Fibroblast of peridontal ligament (primary cell): Measurements from ENCODE around the gene GAS7.
"Not testable (repeated sequence)": the region's sequence is repeated elsewhere in the genome, so short reads cannot be mapped to it uniquely, and the experiment has no call there.

Experiments
- DNase-seq: peaks from one replicate; pipeline ENCODE4 v3.0.0-alpha.2; 2010; ENCODE audit errors: extremely low read depth

GAS7 gene

DNA sequence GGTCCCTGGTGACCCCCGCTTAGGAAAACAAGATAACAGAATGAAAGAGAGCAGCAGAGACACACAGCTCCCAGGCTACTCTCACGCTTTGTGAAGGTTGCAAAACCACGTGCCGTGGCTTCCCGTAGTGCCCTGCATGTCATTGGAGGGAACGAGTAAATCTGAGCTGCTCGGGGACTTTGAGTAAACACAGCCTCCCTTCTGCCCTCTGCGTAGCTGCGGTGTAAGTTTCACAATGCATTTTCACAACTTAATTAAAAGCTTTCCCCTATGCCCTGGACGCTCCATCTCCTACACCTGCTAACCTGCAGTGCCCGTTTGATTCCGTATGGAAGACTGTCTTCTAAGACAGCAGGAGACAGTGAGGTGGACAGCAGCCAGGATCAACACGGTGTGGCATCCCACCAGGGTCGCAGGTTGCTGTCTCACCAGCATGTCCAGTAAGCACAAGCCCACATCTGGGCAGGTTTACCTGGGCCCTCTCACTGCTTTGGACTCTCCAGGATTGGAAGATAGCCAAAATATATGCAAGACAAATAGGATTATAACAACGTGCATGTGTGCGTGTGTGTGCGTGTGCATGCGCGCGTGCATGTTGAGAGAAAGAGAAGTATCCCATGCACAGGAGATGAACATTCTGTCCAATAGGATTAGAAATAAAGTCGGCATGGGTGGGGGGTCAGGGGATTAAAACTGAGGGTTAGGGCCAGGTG, 177.0 kb downstream of the GAS7 start:
- DNase-seq: no peak

DNA sequence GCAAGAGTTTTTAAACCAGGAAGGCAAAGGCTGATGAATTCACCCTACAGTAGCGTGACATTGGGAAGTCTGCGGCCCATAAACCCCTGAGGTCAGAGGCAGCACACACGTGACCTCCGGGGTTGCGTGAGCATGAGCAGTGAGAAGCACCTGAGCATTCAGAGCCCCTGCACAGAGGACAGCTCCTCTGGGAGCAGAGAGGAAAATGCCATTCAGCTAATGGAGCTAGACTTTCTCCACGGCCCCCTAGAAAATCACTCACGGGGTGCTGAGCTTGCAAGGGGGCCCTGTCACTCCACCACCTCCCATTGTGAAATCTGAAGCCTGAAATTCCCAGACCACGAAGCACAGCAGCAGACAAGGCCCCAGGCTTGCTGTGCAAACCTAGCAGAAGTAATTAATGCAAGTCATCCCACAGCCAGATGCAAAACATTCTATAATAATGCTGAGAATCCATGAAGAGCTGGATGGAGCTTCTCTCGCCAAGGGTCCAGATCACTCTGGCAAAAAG, 178.4 kb downstream of the GAS7 start:
- DNase-seq: no peak

DNA sequence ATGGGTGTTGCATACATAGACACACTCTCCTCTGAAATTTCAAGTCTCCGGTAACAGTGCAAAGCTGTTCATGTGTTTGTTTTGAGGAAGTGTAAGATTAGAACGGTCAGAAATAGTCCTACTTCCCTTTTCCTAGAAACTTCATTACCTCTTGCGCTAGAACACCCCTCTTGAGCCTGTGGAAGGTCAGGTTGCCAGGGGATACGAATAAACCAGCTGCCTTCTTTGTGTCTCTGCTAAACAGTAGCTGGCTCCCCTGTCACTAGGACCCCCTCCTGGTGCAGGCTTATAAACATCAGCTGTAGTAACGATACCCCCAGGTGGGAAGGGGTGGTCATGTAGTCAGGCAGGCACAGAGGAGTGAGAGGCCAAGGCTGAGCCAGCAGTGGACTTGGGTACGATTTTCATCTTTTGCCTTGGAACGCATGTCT, 179.9 kb downstream of the GAS7 start:
- DNase-seq: no peak

DNA sequence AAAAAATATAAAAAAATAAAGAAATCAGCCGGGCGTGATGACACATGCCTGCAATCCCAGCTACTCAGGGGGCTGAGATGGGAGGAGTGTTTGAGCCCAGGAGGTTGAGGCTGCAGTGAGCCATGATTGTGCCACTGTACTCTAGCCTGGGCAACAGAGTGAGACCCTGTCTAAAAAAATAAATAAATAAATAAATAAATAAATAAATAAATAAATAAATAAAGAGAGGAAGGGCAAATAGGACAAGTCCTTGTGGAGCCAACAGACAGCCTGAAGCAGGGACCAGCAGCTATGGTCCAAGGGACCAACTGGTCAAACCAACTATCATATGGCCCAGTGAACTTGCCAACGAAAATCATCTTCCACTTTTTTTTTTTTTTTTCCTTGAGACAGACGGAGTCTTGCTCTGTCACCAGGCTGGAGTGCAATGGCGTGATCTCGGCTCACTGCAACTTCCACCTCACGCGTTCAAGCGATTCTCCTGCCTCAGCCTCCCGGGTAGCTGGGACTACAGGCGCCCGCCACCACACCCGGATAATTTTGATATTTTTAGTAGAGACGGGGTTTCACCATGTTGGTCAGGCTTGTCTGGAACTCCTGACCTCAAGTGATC, 181.3 kb downstream of the GAS7 start:
- DNase-seq: not testable (repeated sequence)

DNA sequence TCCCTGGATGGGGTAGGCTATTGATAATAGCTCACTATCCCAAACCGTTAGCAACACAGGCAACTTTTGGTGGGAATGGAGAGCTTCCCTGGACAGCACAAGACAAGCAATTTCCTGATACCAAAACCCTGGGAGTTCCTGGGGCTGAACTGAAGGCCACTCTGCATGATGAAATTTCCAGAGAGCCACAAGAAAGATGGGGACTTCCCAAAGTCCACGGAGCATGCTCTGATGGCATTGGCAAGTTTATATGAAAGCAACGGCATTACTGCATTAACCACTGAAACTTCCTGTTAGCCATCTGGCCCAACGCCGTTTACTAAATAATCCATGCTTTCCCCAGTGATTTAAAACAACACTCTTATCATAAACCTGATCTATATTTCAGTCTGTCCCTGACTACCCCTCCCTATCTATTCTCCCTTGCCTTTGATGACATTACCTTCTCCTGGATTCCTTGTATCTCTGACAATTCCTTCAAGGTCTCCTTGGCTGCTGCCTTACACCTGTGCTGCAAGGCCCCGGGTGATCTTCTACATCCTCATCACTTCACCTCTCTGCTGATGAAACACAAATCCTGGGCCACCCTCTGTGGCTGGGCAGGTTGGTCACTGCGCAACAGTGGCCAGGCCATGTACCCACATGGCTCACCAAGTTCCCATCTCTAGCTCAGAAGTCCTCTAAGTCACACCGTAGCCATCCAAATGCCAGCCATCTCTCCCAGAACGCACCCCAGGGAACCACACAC, 184.9 kb downstream of the GAS7 start:
- no peak for DNase-seq

DNA sequence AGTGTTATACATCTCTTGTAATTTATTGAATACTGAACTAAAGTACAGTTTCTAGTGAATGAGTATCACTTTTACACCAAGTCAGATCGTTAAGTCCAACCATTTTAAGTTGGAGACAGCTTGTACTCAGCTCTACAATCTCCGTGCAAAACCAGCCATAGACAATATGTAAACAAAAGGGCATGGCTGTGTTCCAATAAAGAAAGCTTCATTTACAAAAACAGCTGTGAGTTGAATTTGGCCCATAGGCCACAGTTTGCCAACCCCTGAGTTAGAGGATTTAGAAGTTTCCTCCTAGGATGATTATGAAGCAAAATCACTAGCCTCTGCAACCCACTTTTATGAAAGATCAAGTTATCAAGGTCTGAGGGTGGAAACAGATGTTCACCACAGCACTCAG, 187.7 kb downstream of the GAS7 start:
- DNase-seq: no peak

DNA sequence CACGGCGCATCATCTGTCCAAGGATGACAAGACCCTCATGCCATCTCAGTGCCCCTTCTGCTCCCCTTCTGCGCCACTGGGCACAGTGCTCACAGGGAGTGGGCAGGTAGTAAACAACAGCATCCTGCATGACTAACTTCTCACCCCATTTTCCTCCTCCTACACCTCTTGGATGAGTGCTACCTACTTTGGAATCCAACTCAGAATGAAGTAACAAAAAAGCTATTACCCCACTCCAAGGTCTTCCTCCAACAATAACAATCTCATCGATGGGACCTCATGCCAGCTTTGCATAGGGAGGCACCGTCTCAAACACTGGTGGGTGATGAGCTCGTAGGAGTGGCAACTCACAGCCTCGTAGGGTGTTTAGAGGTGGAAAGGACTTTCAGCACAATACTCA, 194.7 kb downstream of the GAS7 start:
- DNase-seq: no peak

DNA sequence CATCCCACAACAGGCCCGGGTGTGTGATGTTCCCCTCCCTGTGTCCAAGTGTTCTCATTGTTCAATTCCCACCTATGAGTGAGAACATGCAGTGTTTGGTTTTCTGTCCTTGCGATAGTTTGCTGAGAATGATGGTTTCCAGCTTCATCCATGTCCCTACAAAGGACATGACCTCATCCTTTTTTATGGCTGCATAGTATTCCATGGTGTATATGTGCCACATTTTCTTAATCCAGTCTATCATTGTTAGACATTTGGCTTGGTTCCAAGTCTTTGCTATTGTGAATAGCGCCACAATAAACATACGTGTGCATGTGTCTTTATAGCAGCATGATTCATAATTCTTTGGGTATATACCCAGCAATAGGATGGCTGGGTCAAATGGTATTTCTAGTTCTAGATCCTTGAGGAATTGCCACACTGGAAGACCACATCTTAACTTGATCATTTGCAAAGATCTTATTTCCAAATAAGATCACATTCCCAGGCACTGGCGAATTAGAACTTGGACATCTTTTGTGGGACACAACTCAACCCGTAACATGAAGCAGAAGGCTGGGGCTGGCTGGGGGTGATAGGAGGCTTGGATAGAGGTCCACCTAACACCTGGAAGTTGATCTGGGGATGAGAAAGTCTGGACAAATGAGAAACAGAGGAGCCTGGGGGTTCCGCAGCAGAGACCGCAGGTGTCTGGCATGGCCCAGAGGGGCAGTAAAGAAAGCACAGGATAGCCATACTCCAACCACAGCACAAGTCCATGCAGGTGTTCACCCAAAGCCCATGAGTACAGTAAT, 195.6 kb downstream of the GAS7 start:
- not testable (repeated sequence) for DNase-seq

DNA sequence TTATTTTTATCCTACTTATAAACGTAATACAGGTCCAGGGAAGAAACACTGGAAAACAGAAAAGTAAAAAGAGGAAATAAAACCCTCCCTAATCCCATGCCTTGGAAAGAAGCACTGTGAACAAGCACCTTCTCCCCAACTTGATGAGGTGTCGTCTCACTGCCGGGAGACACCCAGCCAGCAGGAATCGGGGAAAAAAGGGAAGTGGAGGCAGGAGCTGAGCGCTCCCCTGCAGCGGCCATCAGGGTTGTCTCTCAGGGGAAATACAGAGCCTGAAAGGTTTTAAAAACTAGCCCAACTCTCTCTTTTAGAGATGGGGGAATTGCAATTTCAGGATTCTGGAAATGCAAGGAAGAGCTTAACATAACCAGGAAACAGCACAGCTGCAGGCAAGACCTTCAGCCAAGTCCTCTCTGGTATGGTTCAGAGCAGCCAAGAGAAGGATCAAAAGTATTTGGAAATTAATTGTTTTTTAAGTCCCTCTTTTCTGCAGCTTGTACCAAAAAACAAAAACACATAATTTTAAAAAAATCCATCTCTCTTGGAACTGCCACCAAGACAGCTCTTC, 197.0 kb downstream of the GAS7 start:
- no peak for DNase-seq

DNA sequence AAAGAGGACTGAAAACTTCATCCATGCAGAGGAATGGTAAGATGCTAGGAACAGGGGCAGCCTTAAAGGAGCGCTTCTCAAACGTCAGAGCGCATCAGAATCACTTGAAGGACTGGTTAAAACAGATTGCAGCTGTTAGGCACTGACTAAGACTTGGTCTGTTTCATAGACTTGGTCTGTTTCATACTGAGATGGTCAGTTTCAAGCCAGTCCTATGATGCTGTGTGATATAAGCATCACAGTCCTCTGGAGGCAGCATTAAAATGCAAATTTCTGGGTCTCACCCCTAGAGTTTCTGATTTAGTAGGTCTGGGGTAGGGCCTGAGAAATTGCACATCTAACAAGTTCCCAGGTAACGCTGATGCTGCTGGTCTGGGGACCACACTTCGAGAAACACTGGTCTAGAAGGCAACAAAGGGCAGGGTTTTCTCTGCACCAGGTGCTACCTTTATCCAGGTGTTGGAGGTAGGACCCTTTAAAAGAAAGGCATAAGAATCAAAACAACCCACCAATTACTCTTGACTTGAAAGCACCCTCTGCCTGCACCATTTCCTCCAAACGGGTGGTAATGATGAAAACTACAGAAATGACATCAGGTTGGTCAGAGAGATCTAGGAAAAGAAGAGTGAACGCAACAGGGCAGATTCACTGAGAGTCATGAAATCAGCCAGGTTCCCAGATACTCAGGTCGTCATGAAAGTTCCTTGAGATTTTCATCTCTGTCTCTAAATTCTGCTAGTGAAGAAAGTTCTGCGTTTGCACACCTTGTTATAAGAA, 198.3 kb downstream of the GAS7 start:
- no peak for DNase-seq

DNA sequence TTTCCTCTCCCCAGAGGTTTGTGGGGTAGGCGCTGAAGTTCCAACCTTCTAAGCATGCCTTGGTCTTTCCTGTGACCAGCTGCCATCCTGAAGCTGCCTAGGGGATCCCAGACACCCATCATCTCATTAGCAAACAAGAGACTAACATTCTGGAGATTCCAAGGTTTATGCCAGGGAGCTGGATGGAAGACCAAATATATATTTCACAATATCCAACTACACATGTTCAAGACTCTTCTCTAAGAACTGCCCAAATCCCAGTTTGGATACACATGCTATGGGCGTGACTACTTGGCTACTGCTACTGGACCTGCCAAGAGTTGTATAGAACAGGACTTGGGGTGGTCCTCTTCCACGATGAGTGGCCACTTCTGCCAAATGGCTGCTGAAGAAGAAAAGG, 200.3 kb downstream of the GAS7 start:
- DNase-seq: no peak

DNA sequence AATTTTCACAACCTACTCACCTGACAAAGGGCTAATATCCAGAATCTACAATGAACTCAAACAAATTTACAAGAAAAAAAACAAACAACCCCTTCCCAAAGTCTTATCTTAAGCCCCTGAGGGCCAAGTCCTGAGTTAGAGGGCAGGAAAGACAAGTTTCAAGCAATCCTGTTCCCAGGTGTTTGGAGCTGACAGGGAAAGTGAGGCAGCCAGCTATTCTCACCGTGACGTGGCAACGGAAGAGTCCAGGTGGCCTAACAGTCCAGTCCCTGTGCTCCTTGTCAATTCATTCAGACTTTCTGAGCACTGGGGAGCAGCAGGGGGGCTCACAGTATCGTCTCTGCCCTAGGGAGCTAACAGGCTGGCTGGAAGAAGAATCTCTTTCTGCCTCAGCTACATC, 203.6 kb downstream of the GAS7 start:
- DNase-seq: no peak

DNA sequence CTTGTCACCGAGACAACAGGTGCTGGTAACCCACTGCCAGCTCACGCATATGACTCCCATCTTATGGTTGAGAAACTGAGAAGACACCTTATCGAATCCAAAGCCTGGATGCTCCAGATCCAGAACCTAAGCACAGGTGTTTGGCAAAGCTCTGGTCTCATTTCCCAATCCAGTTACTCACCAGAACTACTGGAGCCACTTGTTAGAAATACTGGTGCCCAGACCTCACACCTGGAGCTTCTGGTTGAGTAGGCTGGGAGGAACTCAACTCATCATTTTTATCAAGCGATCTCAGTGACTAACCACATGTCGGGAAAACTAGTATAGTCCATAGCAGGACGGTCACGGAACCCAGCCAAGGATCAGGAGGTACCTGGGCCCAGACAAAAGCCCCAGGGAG, 206.6 kb downstream of the GAS7 start:
- DNase-seq: no peak

DNA sequence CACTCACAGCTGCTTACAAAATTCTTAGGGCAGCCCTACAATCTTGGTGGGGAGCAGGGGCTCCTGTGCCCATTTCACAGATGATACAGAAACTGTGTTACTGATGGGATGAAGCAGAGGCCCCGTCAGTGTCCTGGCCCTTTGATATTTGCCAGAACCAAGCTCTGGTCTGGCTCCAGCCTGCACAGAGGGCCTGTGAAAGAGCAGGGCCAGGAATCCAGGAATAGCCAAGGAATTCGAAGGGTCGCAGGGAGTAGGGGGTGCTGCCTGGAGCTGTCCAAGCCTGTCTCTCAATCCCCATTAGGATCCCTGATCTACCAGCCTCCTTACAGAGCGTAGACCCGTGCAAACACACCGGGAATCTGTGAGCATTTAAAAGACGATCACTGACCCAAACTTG, 207.1 kb downstream of the GAS7 start:
- DNase-seq: no peak

DNA sequence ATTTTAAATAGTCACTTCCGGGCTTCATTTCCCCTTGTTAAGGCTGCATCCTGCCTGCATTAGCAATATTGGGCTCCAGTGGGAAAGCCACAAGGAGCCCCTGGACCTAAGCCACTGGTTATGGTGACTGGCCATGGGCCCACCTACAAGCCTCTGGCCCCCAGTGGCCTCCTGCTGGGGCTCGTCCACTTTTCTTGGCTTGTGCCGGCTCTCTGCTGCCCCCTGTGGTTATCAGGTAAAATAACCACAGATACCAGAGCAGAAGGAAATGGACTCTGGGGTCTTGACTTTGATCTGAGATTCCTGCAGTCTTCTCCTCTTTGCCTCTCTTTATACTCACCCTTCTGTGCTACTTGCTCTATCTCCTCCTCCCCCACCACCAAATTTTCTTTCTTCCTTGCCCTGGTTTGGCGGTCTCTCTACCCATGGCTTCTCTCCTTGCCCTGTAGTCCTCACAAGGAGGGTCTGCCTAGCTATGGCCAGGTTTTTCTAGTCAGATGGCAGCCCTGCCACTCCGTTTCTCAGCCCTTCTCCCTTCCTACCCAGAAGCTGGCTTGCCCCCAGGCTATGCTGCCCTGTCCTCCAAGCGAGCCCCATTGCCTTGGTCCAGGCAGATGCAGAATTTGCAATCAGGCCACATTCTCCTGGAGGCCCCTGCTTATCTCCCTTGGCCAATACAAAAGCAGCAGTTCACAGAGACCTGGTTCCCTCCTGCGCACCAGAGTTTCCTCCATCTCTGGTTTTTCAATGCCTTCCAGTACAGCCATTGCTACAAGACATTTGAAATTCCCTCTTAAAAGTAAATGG, 210.4 kb downstream of the GAS7 start:
- DNase-seq: no peak

DNA sequence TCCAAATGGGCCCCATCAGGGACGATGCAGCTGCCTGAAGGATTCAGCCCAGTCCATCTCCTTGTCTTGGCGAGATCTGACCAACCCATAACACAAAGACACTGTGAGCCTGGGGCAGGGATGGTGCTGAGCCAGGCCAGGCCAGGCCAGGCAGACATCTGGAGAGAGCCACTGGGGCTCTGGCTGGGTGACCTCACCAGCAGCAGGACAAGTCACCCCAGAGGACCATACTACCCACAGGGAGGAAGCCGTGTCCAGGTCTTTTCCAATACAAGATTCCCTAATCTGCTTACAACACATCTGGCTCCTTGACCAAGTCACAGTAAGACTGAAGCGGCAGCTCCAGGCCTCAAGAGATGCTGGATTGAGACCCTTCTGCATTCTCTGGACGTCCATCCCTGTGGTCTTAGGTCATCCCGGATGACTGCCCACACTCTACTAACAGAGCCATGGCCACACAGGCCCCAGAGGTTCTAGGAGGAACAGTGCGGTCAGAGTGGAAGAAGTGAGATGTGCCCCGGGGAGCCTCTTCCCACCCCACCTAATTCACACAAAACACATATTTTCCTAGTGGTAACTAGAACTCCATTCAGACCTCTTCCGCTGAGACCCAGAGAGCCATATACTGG, 211.5 kb downstream of the GAS7 start:
- DNase-seq: no peak

DNA sequence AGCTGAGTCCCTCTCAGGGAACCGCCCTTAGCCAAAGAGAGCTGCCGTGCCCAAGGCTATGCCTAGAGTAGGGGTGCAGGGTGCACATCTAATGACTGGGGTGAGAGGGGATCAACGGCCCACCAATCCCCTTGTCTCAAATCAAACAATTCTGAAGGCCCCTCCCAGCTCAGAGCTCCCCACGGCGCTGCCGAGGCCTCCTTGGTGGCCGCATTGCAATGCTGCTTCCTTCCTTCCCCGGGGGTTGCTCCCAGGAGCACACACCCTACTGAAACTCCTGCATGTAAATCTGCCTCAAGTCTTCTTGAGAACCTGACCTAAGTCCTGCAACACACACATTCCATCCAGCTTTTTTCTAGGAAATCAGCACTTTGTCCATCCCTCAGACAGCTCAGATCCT, 212.8 kb downstream of the GAS7 start:
- no peak for DNase-seq

DNA sequence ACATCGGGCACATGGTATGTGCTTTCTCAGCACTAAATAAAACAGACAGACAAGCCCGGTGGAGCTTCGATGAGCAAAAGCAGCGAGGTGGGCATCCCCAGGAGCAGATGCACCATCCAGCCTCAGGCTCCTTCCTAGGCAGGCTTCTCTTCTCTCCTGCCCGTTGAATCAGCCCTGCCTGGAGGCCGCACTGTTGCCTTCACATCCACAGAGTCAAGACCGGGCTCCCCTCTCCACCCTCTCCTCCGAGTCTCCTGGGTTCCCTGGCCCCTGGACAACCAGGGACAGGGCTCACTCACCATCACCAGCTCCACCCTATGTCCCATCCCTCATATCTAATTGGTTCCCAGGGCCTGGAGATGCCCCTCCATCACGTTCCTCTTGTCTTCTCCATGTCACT, 213.6 kb downstream of the GAS7 start:
- no peak for DNase-seq

DNA sequence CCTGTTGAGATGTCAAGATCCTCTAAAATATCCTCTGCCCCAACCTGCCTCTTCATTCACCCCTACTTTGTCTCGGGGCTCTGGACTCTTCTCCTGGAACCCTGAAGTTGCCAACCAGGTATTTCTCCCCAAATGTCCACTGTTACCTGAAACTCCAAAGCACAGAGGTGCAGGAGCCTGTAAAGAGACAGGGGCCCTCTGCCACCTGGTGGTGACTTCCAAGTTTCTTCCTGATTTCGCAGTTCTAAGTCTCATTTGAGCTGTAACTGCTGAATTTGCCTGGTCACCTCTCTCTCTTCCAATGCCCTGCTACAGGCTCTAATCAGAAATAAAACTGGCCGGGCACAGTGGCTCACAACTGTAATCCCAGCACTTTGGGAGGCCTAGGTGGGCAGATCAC, 216.2 kb downstream of the GAS7 start:
- DNase-seq: no peak
